Gastrocnemius medialis (tissue), 4 donors: ENCODE measurements around the gene SDF2. TPM values are rescaled to one million over a fixed set of nuclear protein-coding genes. Genes with fewer than 3 reads are reported as not detected.

Experiments
- ATAC-seq, 2 donors: fragments of 150-250 bp; one replicate each; pipeline ENCODE4 v1.9.1; 2016
- DNase-seq, 2 donors: peaks; one replicate each; pipeline ENCODE4 v3.0.0-alpha.2; 2019
- H3K27ac ChIP-seq, 4 donors: fragments of 200-600 bp; sonication (generic); 1 replicate in 1 of 4; 2 replicates in 3 of 4; pipeline ENCODE4 v1.5.1; 2016 to 2018; ENCODE audit warnings: mild to moderate bottlenecking in 2 of 4, moderate library complexity in 1 of 4
- H3K27me3 ChIP-seq, 3 donors: fragments of 200-600 bp; sonication (generic) in 2 of 3; 1 replicate in 1 of 3; 2 replicates in 2 of 3; pipeline versions ENCODE4 v1.5.1 to v1.6.0; 2016 to 2019; ENCODE audit warnings: mild to moderate bottlenecking in 1 of 3, moderate library complexity in 1 of 3
- H3K36me3 ChIP-seq, 2 donors: fragments of 200-600 bp; sonication (generic) in 1 of 2; one replicate each; pipeline ENCODE4 v1.5.1; 2017 to 2018
- H3K4me1 ChIP-seq, 2 donors: fragments of 200-600 bp; sonication (generic) in 1 of 2; one replicate each; pipeline ENCODE4 v1.5.1; 2016 to 2017; ENCODE audit warnings: mild to moderate bottlenecking in 2 of 2
- H3K4me3 ChIP-seq, 4 donors: fragments of 200-600 bp; sonication (generic) in 3 of 4; 1 replicate in 1 of 4; 2 replicates in 3 of 4; pipeline ENCODE4 v1.5.1; 2016 to 2019; ENCODE audit warnings: mild to moderate bottlenecking in 2 of 4
- H3K9me3 ChIP-seq, 3 donors: fragments of 200-600 bp; sonication (generic) in 2 of 3; 1 replicate in 1 of 3; 2 replicates in 2 of 3; pipeline ENCODE4 v1.5.1; 2016 to 2019
- POLR2A ChIP-seq, 2 donors: fragments of 450-650 bp; IDR thresholded peaks; one replicate each; pipeline ENCODE4 v1.6.1; 2017; ENCODE audit warnings: antibody characterized with exemption in 2 of 2, mild to moderate bottlenecking in 2 of 2, moderate library complexity in 2 of 2
- in situ Hi-C, 4 donors: fragments of 200-750 bp; cut with MboI; loops; one replicate each; pipeline versions ENCODE4 v1.15.0 to v1.8.0; 2017; ENCODE audit warnings: low sequenced_read_pairs in 4 of 4
- intact Hi-C: fragments of 100-400 bp; cut with DNase I; formaldehyde crosslinking; loops from one replicate; pipeline ENCODE4 v1.15.1; 2023; ENCODE audit warnings: low total_unique reads
- total RNA-seq, 4 donors: library from RNA; depleted of rRNA; stranded (reverse); fragments of >200 nt; gene quantifications; one replicate each; pipeline versions ENCODE4 v1.1.0 to v1.2.3, GENCODE V29; 2016
- TF ChIP-seq, protein P1 (sequence below), 5 experiments: fragments of 450-650 bp in 3 of 5; fragments of 200-600 bp in 2 of 5; sonication (generic) in 2 of 5; IDR thresholded peaks in 4 of 5; conservative IDR thresholded peaks in 1 of 5; 1 replicate in 4 of 5; 2 replicates in 1 of 5; pipeline ENCODE4 v1.5.1; 2016 to 2019; ENCODE audit warnings: antibody characterized with exemption in 5 of 5, mild to moderate bottlenecking in 3 of 5, moderate library complexity in 3 of 5

SDF2 gene
- total RNA-seq, 4 donors from 2014 or later: 23.6 to 36.4 (median 28.4) TPM

GRCh38 chr17:28675490-28675889 is 13.8 kb upstream of the SDF2 start:
- H3K36me3 ChIP-seq: peaks cover 12 to 100% of the 10 kb centered on the region in 2 donors
- H3K4me3 ChIP-seq: no peak overlapping the region
- DNase-seq (no peak), ATAC-seq (no peak)
- no peaks in the 10 kb centered on the region for H3K9me3 ChIP-seq
- H3K4me1 ChIP-seq: no peaks in the 10 kb centered on the region
- H3K27me3 ChIP-seq: no peaks in the 10 kb centered on the region
- in situ Hi-C loops (no loop called here), intact Hi-C loops (no loop called here)
- TF ChIP-seq, protein P1, sequence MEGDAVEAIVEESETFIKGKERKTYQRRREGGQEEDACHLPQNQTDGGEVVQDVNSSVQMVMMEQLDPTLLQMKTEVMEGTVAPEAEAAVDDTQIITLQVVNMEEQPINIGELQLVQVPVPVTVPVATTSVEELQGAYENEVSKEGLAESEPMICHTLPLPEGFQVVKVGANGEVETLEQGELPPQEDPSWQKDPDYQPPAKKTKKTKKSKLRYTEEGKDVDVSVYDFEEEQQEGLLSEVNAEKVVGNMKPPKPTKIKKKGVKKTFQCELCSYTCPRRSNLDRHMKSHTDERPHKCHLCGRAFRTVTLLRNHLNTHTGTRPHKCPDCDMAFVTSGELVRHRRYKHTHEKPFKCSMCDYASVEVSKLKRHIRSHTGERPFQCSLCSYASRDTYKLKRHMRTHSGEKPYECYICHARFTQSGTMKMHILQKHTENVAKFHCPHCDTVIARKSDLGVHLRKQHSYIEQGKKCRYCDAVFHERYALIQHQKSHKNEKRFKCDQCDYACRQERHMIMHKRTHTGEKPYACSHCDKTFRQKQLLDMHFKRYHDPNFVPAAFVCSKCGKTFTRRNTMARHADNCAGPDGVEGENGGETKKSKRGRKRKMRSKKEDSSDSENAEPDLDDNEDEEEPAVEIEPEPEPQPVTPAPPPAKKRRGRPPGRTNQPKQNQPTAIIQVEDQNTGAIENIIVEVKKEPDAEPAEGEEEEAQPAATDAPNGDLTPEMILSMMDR (IDR thresholded peaks at IDR 0.05 in 4 of 5, conservative IDR thresholded peaks at IDR 0.05 in 1 of 5): no peak
- TF ChIP-seq POLR2A (IDR thresholded peaks at IDR 0.05): no peak
- H3K27ac ChIP-seq: no peak overlapping the region

DNA sequence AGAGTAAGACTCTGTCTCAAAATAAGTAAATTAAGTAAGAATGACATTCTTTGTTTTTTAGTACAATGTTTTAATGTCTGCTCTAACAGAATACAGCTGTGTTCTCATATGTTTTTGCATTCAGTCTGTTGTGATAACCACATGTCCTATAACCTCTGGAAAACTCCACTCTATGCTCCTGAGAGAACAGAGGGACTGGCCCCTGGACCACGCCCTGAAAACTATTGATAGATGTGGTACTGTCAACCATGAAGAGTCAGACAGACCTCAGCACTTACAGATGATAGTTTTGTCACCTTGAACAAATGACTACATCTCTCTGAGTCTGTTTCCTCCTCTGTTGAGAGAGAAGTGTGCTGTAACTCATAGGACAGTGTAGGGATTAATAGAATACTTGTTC is 8.2 kb upstream of the SDF2 start:
- Histone ChIP-seq H3K4me3 (no peak overlapping the region), H3K27me3 (no peaks in the 10 kb centered on the region), H3K4me1 (peaks cover 1 to 11% of the 10 kb centered on the region in 2 donors), H3K36me3 (peaks cover 3 to 57% of the 10 kb centered on the region in 2 donors), H3K27ac (no peak overlapping the region), H3K9me3 (no peaks in the 10 kb centered on the region)
- DNase-seq (no peak), ATAC-seq (no peak)
- TF ChIP-seq, protein P1 (IDR thresholded peaks at IDR 0.05 in 4 of 5, conservative IDR thresholded peaks at IDR 0.05 in 1 of 5): no peak
- TF ChIP-seq POLR2A (IDR thresholded peaks at IDR 0.05): no peak
- intact Hi-C loops: no loop called here
- in situ Hi-C loops: loop anchor here in 1 of 4 donors (25.0 kb wide), 1 partner anchor 108 kb away; the partner anchor contains the start of genes PIGS and UNC119

DNA sequence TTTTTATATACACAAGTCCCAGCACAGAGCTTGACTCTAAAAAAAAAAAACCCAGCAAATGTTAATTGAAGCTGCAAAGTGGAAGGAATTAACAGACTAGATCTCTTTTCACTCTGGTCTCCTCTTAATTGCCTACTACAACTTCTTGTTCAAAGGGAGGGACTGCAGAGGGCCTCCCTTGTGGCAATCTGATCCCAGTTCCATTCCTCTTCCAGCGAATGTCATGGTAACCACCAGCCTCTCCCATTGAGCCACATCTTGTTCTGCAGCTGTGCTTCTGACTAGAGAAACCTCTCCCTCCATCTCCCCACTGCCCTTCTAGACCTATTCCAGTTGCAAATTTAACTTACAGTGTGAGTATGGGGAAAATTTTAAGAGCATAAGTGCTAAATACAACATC is 6.2 kb upstream of the SDF2 start:
- no peak for ATAC-seq
- no peaks in the 10 kb centered on the region for H3K9me3 ChIP-seq
- intact Hi-C loops: no loop called here
- H3K27ac ChIP-seq: no peak overlapping the region
- TF ChIP-seq POLR2A (IDR thresholded peaks at IDR 0.05): no peak
- TF ChIP-seq, protein P1 (IDR thresholded peaks at IDR 0.05 in 4 of 5, conservative IDR thresholded peaks at IDR 0.05 in 1 of 5): no peak
- no peak overlapping the region for H3K4me3 ChIP-seq
- in situ Hi-C loops: loop anchor here in 1 of 4 donors (25.0 kb wide), 1 partner anchor 106 kb away; the partner anchor contains the start of genes PIGS and UNC119
- H3K36me3 ChIP-seq: peaks cover 0 to 39% of the 10 kb centered on the region in 2 donors
- H3K27me3 ChIP-seq: no peaks in the 10 kb centered on the region
- H3K4me1 ChIP-seq: peaks cover 21 to 32% of the 10 kb centered on the region in 2 donors
- DNase-seq: no peak

DNA sequence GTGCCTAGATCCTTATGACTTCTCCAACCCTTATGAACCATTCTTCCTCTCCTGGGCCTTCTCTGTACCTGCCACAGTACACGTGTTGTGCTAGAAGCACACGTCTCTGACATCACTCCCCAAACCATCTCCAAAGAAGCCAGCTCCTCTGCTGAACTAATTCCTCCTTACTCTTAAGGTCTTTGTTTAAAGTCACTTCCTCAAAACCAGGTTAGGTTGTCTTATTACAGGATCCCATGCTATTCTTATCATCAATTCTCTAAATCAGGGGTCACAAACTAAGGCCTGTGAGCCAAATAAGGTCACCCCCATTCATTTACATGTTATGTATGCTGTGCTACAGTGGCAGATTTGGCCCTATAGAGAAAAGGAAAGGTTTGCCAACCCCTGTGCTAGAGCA is 4.3 kb upstream of the SDF2 start:
- intact Hi-C loops: no loop called here
- Histone ChIP-seq H3K9me3 (no peaks in the 10 kb centered on the region), H3K4me3 (no peak overlapping the region), H3K36me3 (peaks cover 0 to 20% of the 10 kb centered on the region in 2 donors), H3K27me3 (no peaks in the 10 kb centered on the region), H3K4me1 (peaks cover 26 to 36% of the 10 kb centered on the region in 2 donors), H3K27ac (no peak overlapping the region)
- ATAC-seq: no peak
- TF ChIP-seq, protein P1 (IDR thresholded peaks at IDR 0.05 in 4 of 5, conservative IDR thresholded peaks at IDR 0.05 in 1 of 5): no peak
- TF ChIP-seq POLR2A (IDR thresholded peaks at IDR 0.05): no peak
- in situ Hi-C loops: loop anchor here in 1 of 4 donors (25.0 kb wide), 1 partner anchor 104 kb away; the partner anchor contains the start of genes PIGS and UNC119
- DNase-seq: no peak
